ENCODE results near the gene AIFM1. TPM values are rescaled to one million over a fixed set of nuclear protein-coding genes. Genes with fewer than 3 reads are reported as not detected.

Gene AIFM1
- total RNA-seq, 2 experiments from 2014 or later: 60.9 to 61.2 TPM

- DNase-seq: no peak
- CTCF ChIA-PET: interaction anchor here (0.7 kb wide), 1 partner anchor 57 kb away, joined by 3 read pairs; no protein-coding TSS in a partner anchor
- POLR2A ChIA-PET: no interaction called here
These were observed 28.7 kb downstream of the AIFM1 start for GRCh38 chrX:130136961-130137360.

GRCh38 chrX:130136496-130136895, 29.1 kb downstream of the AIFM1 start:
- intact Hi-C loops (cut with micrococcal nuclease): no loop called here
- no peaks in the 10 kb centered on the region for H3K4me1 Mint-ChIP-seq (ENCODE audit: low read depth)
- CTCF ChIA-PET: interaction anchor here (0.7 kb wide), 1 partner anchor 57 kb away, joined by 3 read pairs; no protein-coding TSS in a partner anchor
- H3K27ac Mint-ChIP-seq: no peak overlapping the region
- H3K4me3 Mint-ChIP-seq: no peak overlapping the region
- no peaks in the 10 kb centered on the region for H3K9me3 Mint-ChIP-seq
- POLR2A ChIA-PET: no interaction called here
- peaks cover 22% of the 10 kb centered on the region for H3K36me3 Mint-ChIP-seq
- DNase-seq: no peak
- no peaks in the 10 kb centered on the region for H3K27me3 Mint-ChIP-seq

More at GRCh38 chrX:130136961-130137360, 28.7 kb downstream of the AIFM1 start:
- H3K27ac Mint-ChIP-seq: no peak overlapping the region
- H3K27me3 Mint-ChIP-seq: no peaks in the 10 kb centered on the region
- H3K4me3 Mint-ChIP-seq: no peak overlapping the region
- intact Hi-C loops (cut with micrococcal nuclease): no loop called here
- H3K36me3 Mint-ChIP-seq: peaks cover 22% of the 10 kb centered on the region
- no peaks in the 10 kb centered on the region for H3K4me1 Mint-ChIP-seq (ENCODE audit: low read depth)
- no peaks in the 10 kb centered on the region for H3K9me3 Mint-ChIP-seq

- CTCF ChIA-PET: interaction anchor here (1.0 kb wide), 1 partner anchor 61 kb away, joined by 3 read pairs; no protein-coding TSS in a partner anchor
- DNase-seq: no peak
- POLR2A ChIA-PET: no interaction called here
- Mint-ChIP-seq H3K4me1 (ENCODE audit: low read depth) (no peaks in the 10 kb centered on the region), H3K27ac (no peak overlapping the region), H3K36me3 (peaks cover 14% of the 10 kb centered on the region), H3K9me3 (no peaks in the 10 kb centered on the region), H3K4me3 (no peak overlapping the region), H3K27me3 (no peaks in the 10 kb centered on the region)
- intact Hi-C loops (cut with micrococcal nuclease): no loop called here
These were observed 34.7 kb downstream of the AIFM1 start for GRCh38 chrX:130130990-130131389.

GRCh38 chrX:130125091-130125874, 40.4 kb downstream of the AIFM1 start:
- peaks cover 12% of the 10 kb centered on the region for H3K36me3 Mint-ChIP-seq
- intact Hi-C loops (cut with micrococcal nuclease): no loop called here
- no peak overlapping the region for H3K27ac Mint-ChIP-seq
- H3K4me3 Mint-ChIP-seq: no peak overlapping the region
- POLR2A ChIA-PET: no interaction called here
- H3K9me3 Mint-ChIP-seq: no peaks in the 10 kb centered on the region
- H3K4me1 Mint-ChIP-seq (ENCODE audit: low read depth): peaks cover 2% of the 10 kb centered on the region
- no peak for DNase-seq
- CTCF ChIA-PET: no interaction called here
- H3K27me3 Mint-ChIP-seq: no peaks in the 10 kb centered on the region

GRCh38 chrX:130124577-130124976, 41.1 kb downstream of the AIFM1 start:
- intact Hi-C loops (cut with micrococcal nuclease): no loop called here
- H3K4me3 Mint-ChIP-seq: no peak overlapping the region
- H3K4me1 Mint-ChIP-seq (ENCODE audit: low read depth): peaks cover 9% of the 10 kb centered on the region
- no peaks in the 10 kb centered on the region for H3K27me3 Mint-ChIP-seq
- CTCF ChIA-PET: no interaction called here
- peaks cover 12% of the 10 kb centered on the region for H3K36me3 Mint-ChIP-seq
- H3K9me3 Mint-ChIP-seq: no peaks in the 10 kb centered on the region
- no peak overlapping the region for H3K27ac Mint-ChIP-seq
- POLR2A ChIA-PET: no interaction called here
- no peak for DNase-seq

- intact Hi-C loops (cut with micrococcal nuclease): loop anchor here (2.0 kb wide), 1 partner anchor 29 kb away; no protein-coding TSS in a partner anchor
- no peaks in the 10 kb centered on the region for H3K9me3 Mint-ChIP-seq
- CTCF ChIA-PET: interaction anchor here (0.8 to 8.0 kb wide), 11 partner anchors 11 to 89 kb away, joined by 3 to 125 read pairs (median 6); no protein-coding TSS in a partner anchor
- no peak overlapping the region for H3K27ac Mint-ChIP-seq
- peaks cover 24% of the 10 kb centered on the region for H3K4me1 Mint-ChIP-seq (ENCODE audit: low read depth)
- no peak overlapping the region for H3K4me3 Mint-ChIP-seq
- no peaks in the 10 kb centered on the region for H3K27me3 Mint-ChIP-seq
- POLR2A ChIA-PET: interaction anchor here (0.6 to 2.4 kb wide), 3 partner anchors 12 to 41 kb away, joined by 3 to 17 read pairs (median 4); partner anchors contain the start of gene ELF4
- DNase-seq: no peak
- peaks cover 3% of the 10 kb centered on the region for H3K36me3 Mint-ChIP-seq
These were observed 44.2 kb downstream of the AIFM1 start for GRCh38 chrX:130121505-130121800.

- peaks cover 3% of the 10 kb centered on the region for H3K36me3 Mint-ChIP-seq
- DNase-seq: peak; percentile 76
- peaks cover 24% of the 10 kb centered on the region for H3K4me1 Mint-ChIP-seq (ENCODE audit: low read depth)
- CTCF ChIA-PET: interaction anchor here (0.8 to 8.0 kb wide), 13 partner anchors 9 to 90 kb away, joined by 3 to 125 read pairs (median 4); no protein-coding TSS in a partner anchor
- intact Hi-C loops (cut with micrococcal nuclease): loop anchor here (1.0 to 2.0 kb wide), 2 partner anchors 28 to 39 kb away; no protein-coding TSS in a partner anchor
- no peaks in the 10 kb centered on the region for H3K9me3 Mint-ChIP-seq
- peak overlapping the region; percentile 64 for H3K4me3 Mint-ChIP-seq
- peak overlapping the region; percentile 74 for H3K27ac Mint-ChIP-seq
- POLR2A ChIA-PET: interaction anchor here (1.0 to 2.4 kb wide), 3 partner anchors 11 to 45 kb away, joined by 3 to 17 read pairs (median 4); partner anchors contain the start of genes AIFM1 and ELF4
- no peaks in the 10 kb centered on the region for H3K27me3 Mint-ChIP-seq
These were observed 44.7 kb downstream of the AIFM1 start for GRCh38 chrX:130120746-130121504.

GRCh38 chrX:130120321-130120731, 45.3 kb downstream of the AIFM1 start:
- Mint-ChIP-seq H3K27ac (peak overlapping the region; percentile 49), H3K9me3 (no peaks in the 10 kb centered on the region), H3K4me1 (ENCODE audit: low read depth) (peaks cover 26% of the 10 kb centered on the region), H3K36me3 (peaks cover 3% of the 10 kb centered on the region), H3K4me3 (peak overlapping the region; percentile 64), H3K27me3 (no peaks in the 10 kb centered on the region)
- DNase-seq: peak; percentile 39
- intact Hi-C loops (cut with micrococcal nuclease): loop anchor here (1.0 to 2.0 kb wide), 2 partner anchors 28 to 38 kb away; no protein-coding TSS in a partner anchor
- ChIA-PET POLR2A (interaction anchor here (0.7 to 2.4 kb wide), 4 partner anchors 10 to 46 kb away, joined by 3 to 17 read pairs (median 4); partner anchors contain the start of genes AIFM1 and ELF4), CTCF (interaction anchor here (0.9 to 8.0 kb wide), 14 partner anchors 8 to 50 kb away, joined by 3 to 125 read pairs (median 4); no protein-coding TSS in a partner anchor)

GRCh38 chrX:130119312-130119898, 46.2 kb downstream of the AIFM1 start:
- Mint-ChIP-seq H3K4me1 (ENCODE audit: low read depth) (peaks cover 33% of the 10 kb centered on the region), H3K36me3 (peaks cover 2% of the 10 kb centered on the region), H3K27me3 (no peaks in the 10 kb centered on the region), H3K27ac (peak overlapping the region; percentile 60), H3K4me3 (no peak overlapping the region), H3K9me3 (no peaks in the 10 kb centered on the region)
- intact Hi-C loops (cut with micrococcal nuclease): no loop called here
- DNase-seq: no peak
- CTCF ChIA-PET: interaction anchor here (0.7 to 8.0 kb wide), 9 partner anchors 10 to 72 kb away, joined by 3 to 125 read pairs (median 3); partner anchors contain the start of gene AIFM1
- POLR2A ChIA-PET: interaction anchor here (0.6 to 0.9 kb wide), 3 partner anchors 34 to 96 kb away, joined by 3 read pairs; no protein-coding TSS in a partner anchor

GRCh38 chrX:130118441-130119311, 47.0 kb downstream of the AIFM1 start:
- POLR2A ChIA-PET: interaction anchor here (0.9 kb wide), 1 partner anchor 33 kb away, joined by 3 read pairs; no protein-coding TSS in a partner anchor
- intact Hi-C loops (cut with micrococcal nuclease): no loop called here
- Mint-ChIP-seq H3K4me1 (ENCODE audit: low read depth) (peaks cover 39% of the 10 kb centered on the region), H3K36me3 (peaks cover 2% of the 10 kb centered on the region), H3K4me3 (no peak overlapping the region), H3K27me3 (no peaks in the 10 kb centered on the region), H3K9me3 (no peaks in the 10 kb centered on the region), H3K27ac (peak overlapping the region; percentile 60)
- CTCF ChIA-PET: interaction anchor here (0.7 to 8.0 kb wide), 6 partner anchors 10 to 73 kb away, joined by 3 to 125 read pairs (median 4); no protein-coding TSS in a partner anchor
- DNase-seq: peak; percentile 45

- intact Hi-C loops (cut with micrococcal nuclease): no loop called here
- POLR2A ChIA-PET: no interaction called here
- Mint-ChIP-seq H3K4me3 (no peak overlapping the region), H3K27ac (no peak overlapping the region), H3K4me1 (ENCODE audit: low read depth) (peaks cover 39% of the 10 kb centered on the region), H3K9me3 (no peaks in the 10 kb centered on the region), H3K27me3 (no peaks in the 10 kb centered on the region), H3K36me3 (no peaks in the 10 kb centered on the region)
- CTCF ChIA-PET: interaction anchor here (8.0 kb wide), 1 partner anchor 36 kb away, joined by 125 read pairs; no protein-coding TSS in a partner anchor
- DNase-seq: no peak
These were observed 48.5 kb downstream of the AIFM1 start for GRCh38 chrX:130117166-130117565.

Measured in activated CD4-positive, alpha-beta memory T cell treated with anti-CD3 and anti-CD28 coated beads for 36 hours (primary cell).